K562 (cell line): ENCODE data around the gene CAMK1D.

Experiments
- C11orf30 ChIP-seq: fragments of 450-650 bp; IDR thresholded peaks from 2 replicates; pipeline ENCODE4 v1.6.1; 2016; ENCODE audit warnings: low read depth, mild to moderate bottlenecking
- CREB5 ChIP-seq: fragments of 250-450 bp; sonication (Bioruptor Pico); IDR thresholded peaks from 2 replicates; pipeline ENCODE4 v1.5.0; 2020; ENCODE audit warnings: mild to moderate bottlenecking
- CTCF ChIP-seq, 3 experiments: IDR thresholded peaks in 2 of 3; conservative IDR thresholded peaks in 1 of 3; 2 replicates each; pipeline ENCODE4 v1.5.1; 2011 to 2012; ENCODE audit warnings: low read length in 3 of 3, mild to moderate bottlenecking in 3 of 3, control low read depth in 2 of 3, improper control_type of control experiment in 1 of 3, inconsistent platforms in 1 of 3, low read depth in 1 of 3, mixed read lengths in 1 of 3, moderate library complexity in 1 of 3; ENCODE audit not compliant: insufficient read depth in 2 of 3
- CUX1 ChIP-seq: fragments of 200-800 bp; sonication (Bioruptor generic); IDR thresholded peaks from 2 replicates; pipeline ENCODE4 v1.6.1; 2016; ENCODE audit warnings: missing genetic modification characterization, missing compliant biosample characterization
- EZH2 ChIP-seq: IDR thresholded peaks from 2 replicates; pipeline ENCODE4 v1.6.1; 2012; ENCODE audit warnings: low read depth, mild to moderate bottlenecking, inconsistent platforms, low read length, borderline replicate concordance
- HDAC1 ChIP-seq, 2 experiments: fragments of 450-650 bp; IDR thresholded peaks; 2 replicates each; pipeline ENCODE4 v1.6.1; 2016 to 2017; ENCODE audit warnings: inconsistent platforms in 1 of 2, mild to moderate bottlenecking in 1 of 2, moderate library complexity in 1 of 2
- NFIC ChIP-seq: fragments of 450-650 bp; IDR thresholded peaks from 2 replicates; pipeline ENCODE4 v1.6.1; 2017; ENCODE audit warnings: mild to moderate bottlenecking, inconsistent platforms
- POLR2A ChIP-seq: fragments of 450-650 bp; conservative IDR thresholded peaks from 2 replicates; pipeline ENCODE4 v1.6.1; 2016
- RAD21 ChIP-seq, 2 experiments: fragments of 250-450 bp in 1 of 2; fragments of 450-650 bp in 1 of 2; sonication (Bioruptor Pico) in 1 of 2; formaldehyde crosslinking in 1 of 2; IDR thresholded peaks in 1 of 2; conservative IDR thresholded peaks in 1 of 2; 2 replicates each; pipeline versions ENCODE4 v1.4.0 to v1.8.0; 2020 to 2022; ENCODE audit warnings: mild to moderate bottlenecking in 2 of 2, moderate library complexity in 1 of 2
- SMAD1 ChIP-seq: fragments of 150-350 bp; IDR thresholded peaks from 2 replicates; pipeline ENCODE4 v1.6.1; 2014; ENCODE audit warnings: low read length, low read depth; ENCODE audit not compliant: partially characterized antibody
- SMARCA4 ChIP-seq: fragments of 450-650 bp; IDR thresholded peaks from 2 replicates; pipeline ENCODE4 v1.6.1; 2016
- SREBF1 ChIP-seq: fragments of 150-350 bp; IDR thresholded peaks from 2 replicates; pipeline ENCODE4 v1.6.1; 2014; ENCODE audit warnings: antibody characterized with exemption, low read depth, low read length, borderline replicate concordance
- ZBTB33 ChIP-seq: sonication (generic); formaldehyde crosslinking; IDR thresholded peaks from 2 replicates; pipeline ENCODE4 v1.8.1; 2023; ENCODE audit warnings: mild to moderate bottlenecking, missing genetic modification reagents
- ZNF121 ChIP-seq: sonication (generic); formaldehyde crosslinking; conservative IDR thresholded peaks from 2 replicates; pipeline ENCODE4 v1.8.0; 2022; ENCODE audit warnings: missing genetic modification reagents

- TF ChIP-seq SREBF1 (no peak), RAD21 (CRISPR knock-in tag; conservative IDR thresholded peaks at IDR 0.05 in 1 of 2, IDR thresholded peaks at IDR 0.05 in 1 of 2) (no peak), EZH2 (no peak), NFIC (no peak), POLR2A (no peak), C11orf30 (no peak), ZBTB33 (CRISPR knock-in tag) (no peak), SMARCA4 (no peak), HDAC1 (IDR thresholded peaks at IDR 0.05) (no peak), ZNF121 (CRISPR knock-in tag) (no peak), SMAD1 (no peak), CTCF (IDR thresholded peaks at IDR 0.05 in 2 of 3, conservative IDR thresholded peaks at IDR 0.05 in 1 of 3; ENCODE audit: insufficient read depth in 2 of 3, low read depth in 1 of 3, low read length in 3 of 3) (no peak), CREB5 (CRISPR knock-in tag) (no peak), CUX1 (CRISPR knock-in tag) (no peak)
These were observed 2.6 kb upstream of the CAMK1D start for GRCh38 chr10:12346707-12347106.
